ENCODE measurements around the gene HTD2. TPM values are rescaled to one million over a fixed set of nuclear protein-coding genes. Genes with fewer than 3 reads are reported as not detected.
"Not testable (repeated sequence)": the region's sequence is repeated elsewhere in the genome, so short reads cannot be mapped to it uniquely, and the experiment has no call there.

Gene HTD2
- total RNA-seq, 1 donor from 2014 or later, result 0.53 TPM

- Histone ChIP-seq H3K4me3 (peak overlapping the region; percentile 88 to 93), H3K27ac (no peak overlapping the region), H3K9me3 (no peaks in the 10 kb centered on the region), H3K4me1 (peaks cover 0 to 9% of the 10 kb centered on the region in 2 donors), H3K27me3 (no peaks in the 10 kb centered on the region), H3K36me3 (no peaks in the 10 kb centered on the region)
- intact Hi-C loops (cut with DNase I), result no loop called here
- TF ChIP-seq CTCF (IDR thresholded peaks at IDR 0.05), result no peak
- no peak for DNase-seq (ENCODE audit: low spot score in 2 of 2)
Observed at GRCh38 chr3:58334013-58334321, 27.6 kb downstream of the HTD2 start.

- Histone ChIP-seq H3K4me3 (peak overlapping the region; percentile 88 to 93), H3K9me3 (no peaks in the 10 kb centered on the region), H3K36me3 (no peaks in the 10 kb centered on the region), H3K27ac (peak overlapping the region in 1 of 2 donors; percentile 44), H3K27me3 (no peaks in the 10 kb centered on the region), H3K4me1 (peaks cover 0 to 9% of the 10 kb centered on the region in 2 donors)
- no peak for DNase-seq (ENCODE audit: low spot score in 2 of 2)
- no peak for TF ChIP-seq CTCF (IDR thresholded peaks at IDR 0.05)
- intact Hi-C loops (cut with DNase I), result no loop called here
Observed at GRCh38 chr3:58334506-58334884, 28.2 kb downstream of the HTD2 start.

- peaks cover 0 to 6% of the 10 kb centered on the region in 2 donors for H3K36me3 ChIP-seq
- H3K4me3 ChIP-seq, result peak overlapping the region; percentile 13 to 27
- intact Hi-C loops (cut with DNase I), result no loop called here
- DNase-seq (ENCODE audit: low spot score in 2 of 2), result no peak
- peaks cover 0 to 9% of the 10 kb centered on the region in 2 donors for H3K4me1 ChIP-seq
- no peak for TF ChIP-seq CTCF (IDR thresholded peaks at IDR 0.05)
- H3K27ac ChIP-seq, result peak overlapping the region; percentile 47 to 64
- H3K27me3 ChIP-seq, result no peaks in the 10 kb centered on the region
- no peaks in the 10 kb centered on the region for H3K9me3 ChIP-seq
Observed at GRCh38 chr3:58335652-58335947, 29.3 kb downstream of the HTD2 start.

GRCh38 chr3:58336135-58336882 is 30.0 kb downstream of the HTD2 start:
- Histone ChIP-seq H3K27ac (peak overlapping the region in 1 of 2 donors; percentile 47), H3K36me3 (peaks cover 0 to 6% of the 10 kb centered on the region in 2 donors), H3K9me3 (no peaks in the 10 kb centered on the region), H3K4me1 (peaks cover 0 to 9% of the 10 kb centered on the region in 2 donors), H3K27me3 (no peaks in the 10 kb centered on the region), H3K4me3 (no peak overlapping the region)
- DNase-seq (ENCODE audit: low spot score in 2 of 2), result no peak
- no peak for TF ChIP-seq CTCF (IDR thresholded peaks at IDR 0.05)
- intact Hi-C loops (cut with DNase I), result no loop called here

GRCh38 chr3:58337190-58337589 is 30.9 kb downstream of the HTD2 start:
- Histone ChIP-seq H3K4me1 (peaks cover 0 to 6% of the 10 kb centered on the region in 2 donors), H3K27me3 (no peaks in the 10 kb centered on the region), H3K9me3 (no peaks in the 10 kb centered on the region), H3K4me3 (no peak overlapping the region), H3K27ac (no peak overlapping the region), H3K36me3 (peaks cover 0 to 6% of the 10 kb centered on the region in 2 donors)
- DNase-seq (ENCODE audit: low spot score in 2 of 2), result no peak
- TF ChIP-seq CTCF (IDR thresholded peaks at IDR 0.05), result no peak
- intact Hi-C loops (cut with DNase I), result no loop called here

GRCh38 chr3:58339146-58339545 is 32.8 kb downstream of the HTD2 start:
- H3K36me3 ChIP-seq; DNase-seq (ENCODE audit: low spot score in 2 of 2); intact Hi-C loops (cut with DNase I); H3K4me3 ChIP-seq; H3K27me3 ChIP-seq; H3K4me1 ChIP-seq; H3K27ac ChIP-seq; H3K9me3 ChIP-seq: not testable (repeated sequence)

Data from ascending aorta (tissue), 2 donors.